Measurements from ENCODE around the gene ZNF599. TPM values are rescaled to one million over a fixed set of nuclear protein-coding genes. Genes with fewer than 3 reads are reported as not detected.

Gene ZNF599
- total RNA-seq, 1 donor from 2014 or later, result 10.1 TPM

GRCh38 chr19:34713262-34713637 lies 59.8 kb downstream of the ZNF599 start:
- Mint-ChIP-seq H3K9me3 (peaks cover 28% of the 10 kb centered on the region), H3K27ac (ENCODE audit: unreplicated experiment) (no peak overlapping the region), H3K4me1 (no peaks in the 10 kb centered on the region), H3K36me3 (ENCODE audit: low read depth) (peaks cover 13% of the 10 kb centered on the region), H3K27me3 (ENCODE audit: low read depth) (peaks cover 28% of the 10 kb centered on the region), H3K4me3 (no peak overlapping the region)
- DNase-seq (ENCODE audit: low read depth, low spot score), result no peak
- TF ChIP-seq, protein P1, sequence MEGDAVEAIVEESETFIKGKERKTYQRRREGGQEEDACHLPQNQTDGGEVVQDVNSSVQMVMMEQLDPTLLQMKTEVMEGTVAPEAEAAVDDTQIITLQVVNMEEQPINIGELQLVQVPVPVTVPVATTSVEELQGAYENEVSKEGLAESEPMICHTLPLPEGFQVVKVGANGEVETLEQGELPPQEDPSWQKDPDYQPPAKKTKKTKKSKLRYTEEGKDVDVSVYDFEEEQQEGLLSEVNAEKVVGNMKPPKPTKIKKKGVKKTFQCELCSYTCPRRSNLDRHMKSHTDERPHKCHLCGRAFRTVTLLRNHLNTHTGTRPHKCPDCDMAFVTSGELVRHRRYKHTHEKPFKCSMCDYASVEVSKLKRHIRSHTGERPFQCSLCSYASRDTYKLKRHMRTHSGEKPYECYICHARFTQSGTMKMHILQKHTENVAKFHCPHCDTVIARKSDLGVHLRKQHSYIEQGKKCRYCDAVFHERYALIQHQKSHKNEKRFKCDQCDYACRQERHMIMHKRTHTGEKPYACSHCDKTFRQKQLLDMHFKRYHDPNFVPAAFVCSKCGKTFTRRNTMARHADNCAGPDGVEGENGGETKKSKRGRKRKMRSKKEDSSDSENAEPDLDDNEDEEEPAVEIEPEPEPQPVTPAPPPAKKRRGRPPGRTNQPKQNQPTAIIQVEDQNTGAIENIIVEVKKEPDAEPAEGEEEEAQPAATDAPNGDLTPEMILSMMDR (conservative IDR thresholded peaks at IDR 0.05), result no peak

- TF ChIP-seq, protein P1 (conservative IDR thresholded peaks at IDR 0.05), result peak; percentile 74
- DNase-seq (ENCODE audit: low read depth, low spot score), result peak; percentile 28
- Mint-ChIP-seq H3K4me1 (no peaks in the 10 kb centered on the region), H3K27me3 (ENCODE audit: low read depth) (peaks cover 22% of the 10 kb centered on the region), H3K27ac (ENCODE audit: unreplicated experiment) (no peak overlapping the region), H3K4me3 (no peak overlapping the region), H3K9me3 (peaks cover 28% of the 10 kb centered on the region), H3K36me3 (ENCODE audit: low read depth) (peaks cover 13% of the 10 kb centered on the region)
These were observed 60.4 kb downstream of the ZNF599 start for GRCh38 chr19:34712395-34713261.

- Mint-ChIP-seq H3K36me3 (ENCODE audit: low read depth) (peaks cover 13% of the 10 kb centered on the region), H3K4me1 (no peaks in the 10 kb centered on the region), H3K27ac (ENCODE audit: unreplicated experiment) (no peak overlapping the region), H3K9me3 (peaks cover 29% of the 10 kb centered on the region), H3K27me3 (ENCODE audit: low read depth) (peaks cover 15% of the 10 kb centered on the region), H3K4me3 (no peak overlapping the region)
- TF ChIP-seq, protein P1 (conservative IDR thresholded peaks at IDR 0.05), result no peak
- no peak for DNase-seq (ENCODE audit: low read depth, low spot score)
These were observed 61.1 kb downstream of the ZNF599 start for GRCh38 chr19:34711890-34712289.

Other genes starting within 250 kb of the ZNF599 start
- gene SCGB2B2, start 96.1 kb downstream of the ZNF599 start, total RNA-seq, result 0.45 TPM in 1 of 2 replicates, not detected in the other
- 36.7 and 37.0 TPM in 2 replicates for gene ZNF302, start 95.5 kb downstream of the ZNF599 start, total RNA-seq
- gene ZNF181, start 39.0 kb downstream of the ZNF599 start, total RNA-seq, result 6.3 and 8.0 TPM in 2 replicates
- 6.2 and 7.2 TPM in 2 replicates for gene ZNF30, start 153.7 kb upstream of the ZNF599 start, total RNA-seq
- 7.5 and 8.1 TPM in 2 replicates for gene ZNF792, start 191.0 kb upstream of the ZNF599 start, total RNA-seq
- gene GRAMD1A, start 227.1 kb upstream of the ZNF599 start, total RNA-seq, result 100 and 103 TPM in 2 replicates

Data from neural crest cell (in vitro differentiated cells).